ENCODE results near the gene GDF10.

The GDF10 gene

DNA sequence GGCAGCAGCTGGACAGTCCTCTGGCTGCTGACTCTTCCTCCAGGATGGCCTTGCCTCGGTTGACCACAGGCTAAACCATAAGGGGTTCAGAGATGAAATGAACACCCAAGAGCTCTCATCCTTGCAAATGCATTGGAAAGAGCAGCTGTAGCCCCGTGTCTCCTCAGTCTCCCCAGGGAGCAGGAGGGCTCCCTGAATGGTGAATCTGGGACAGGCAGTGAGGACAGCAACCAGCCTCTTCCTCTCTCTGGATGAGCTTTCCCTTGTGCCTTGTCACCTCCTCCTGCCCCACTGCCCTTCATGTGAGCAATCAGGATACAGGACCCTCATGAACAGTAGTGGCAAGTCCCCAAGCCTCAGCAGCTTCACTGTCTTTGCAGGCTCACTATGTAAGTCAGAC lies 23.9 kb upstream of the GDF10 start:
- DNase-seq = no peak

- DNase-seq = no peak
Measured at GRCh38 chr10:47276576-47277351, 23.2 kb upstream of the GDF10 start.

DNA sequence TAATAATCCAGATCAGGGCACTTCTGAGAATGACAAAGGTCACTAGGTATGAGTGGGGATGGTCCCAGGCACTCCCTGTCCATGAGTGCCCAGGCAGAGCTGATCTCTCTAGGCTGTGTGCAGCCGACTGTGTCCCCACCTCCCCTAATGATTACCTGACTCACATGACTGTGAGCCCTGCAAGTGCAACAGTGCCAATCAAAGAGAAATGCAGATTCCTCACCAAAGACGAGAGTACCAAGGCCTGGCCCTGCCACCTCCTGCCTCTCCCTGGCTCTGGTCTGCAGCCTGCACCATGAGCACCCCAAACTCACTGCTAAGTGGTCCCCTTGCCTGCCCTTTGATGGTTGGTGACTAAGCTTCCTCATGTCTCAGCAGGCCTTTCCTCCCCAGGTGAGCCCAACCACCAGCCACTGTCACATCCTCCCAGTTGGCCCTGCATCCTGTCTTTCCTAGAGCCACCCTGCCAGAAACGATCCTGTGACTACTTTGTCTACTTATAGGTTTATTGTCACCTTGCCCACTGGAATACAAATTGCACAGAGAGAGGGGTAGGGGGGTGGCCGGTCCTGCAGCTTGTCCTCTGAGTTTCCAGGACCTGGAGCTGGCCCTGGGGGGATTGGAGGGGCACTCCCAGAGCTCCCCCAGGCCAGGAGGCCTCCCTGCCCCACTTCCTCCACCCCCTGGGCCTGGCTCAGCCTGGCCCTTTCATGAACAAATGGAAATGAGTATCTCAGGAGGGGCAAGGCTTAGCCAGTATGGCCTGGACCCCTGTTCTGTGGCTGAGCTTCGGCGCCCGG lies 22.4 kb upstream of the GDF10 start:
- no peak for DNase-seq

DNA sequence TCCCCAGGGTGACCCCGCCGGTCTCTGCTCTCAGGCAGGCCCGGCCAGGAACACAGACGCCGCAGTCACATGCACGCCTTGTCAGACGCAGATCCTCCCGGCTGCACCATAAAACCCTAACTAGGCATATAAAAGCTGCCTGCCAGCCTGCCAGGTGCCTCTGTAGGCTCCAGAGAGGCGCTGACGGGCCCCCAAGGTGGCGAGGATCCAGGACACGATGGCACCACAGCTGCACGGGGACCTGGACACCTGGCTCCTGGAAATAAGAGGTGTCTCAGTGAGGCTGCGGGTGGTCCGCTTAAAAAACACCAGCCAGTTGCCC lies 21.9 kb upstream of the GDF10 start:
- DNase-seq = no peak

DNA sequence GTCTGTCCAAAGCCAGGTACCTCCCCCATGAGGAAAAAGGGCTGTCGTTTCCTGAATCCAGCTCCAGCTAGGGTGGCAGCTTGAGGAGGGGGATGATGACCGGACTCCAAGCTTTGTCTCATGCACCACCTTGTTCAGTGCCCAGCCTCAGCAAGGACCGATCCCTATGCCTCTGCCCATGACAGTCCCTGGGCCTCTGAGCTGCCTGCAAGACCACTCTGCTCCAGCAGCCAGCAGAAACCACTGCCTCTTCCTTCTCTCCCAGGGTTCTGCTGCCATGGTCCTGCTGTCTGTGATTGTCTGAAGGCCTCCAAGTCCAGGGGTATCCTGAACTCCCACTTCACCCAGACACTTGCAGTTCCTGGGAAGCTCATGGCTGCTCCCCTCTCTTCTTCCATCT lies 21.3 kb upstream of the GDF10 start:
- no peak for DNase-seq

- no peak for DNase-seq
Measured at GRCh38 chr10:47279276-47279675, 20.7 kb upstream of the GDF10 start.

DNA sequence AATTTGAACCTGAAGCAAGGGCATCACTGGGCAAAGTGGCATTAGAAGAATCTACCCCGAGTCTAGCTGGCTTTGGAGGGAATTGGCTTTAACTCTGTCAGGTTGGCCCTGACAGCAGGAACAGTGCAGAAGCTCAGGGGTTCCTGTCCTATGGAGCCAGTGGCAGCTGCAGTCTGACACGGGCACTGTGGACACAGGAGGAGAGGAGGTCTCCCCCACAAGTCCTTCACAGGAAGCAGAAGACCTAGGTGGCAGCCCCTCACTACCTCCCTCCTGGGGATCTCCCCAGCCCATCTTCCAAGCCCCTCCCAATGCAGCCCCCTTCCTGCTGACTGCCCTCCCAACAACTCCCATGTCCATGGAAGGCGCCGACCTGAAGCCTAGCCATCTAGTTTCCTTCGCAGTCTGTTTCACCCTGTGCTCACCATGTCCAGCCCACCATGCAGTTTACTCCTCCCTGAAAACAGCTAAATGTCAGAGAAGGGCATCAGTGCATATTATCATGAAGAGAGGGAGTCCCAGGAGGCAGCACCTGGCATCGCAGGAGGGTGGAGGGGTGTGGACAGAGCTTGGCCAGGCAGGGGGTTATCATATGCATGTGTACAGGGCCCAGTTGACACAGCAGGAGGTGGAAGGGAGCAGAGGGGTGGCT lies 17.9 kb upstream of the GDF10 start:
- DNase-seq = no peak

DNA sequence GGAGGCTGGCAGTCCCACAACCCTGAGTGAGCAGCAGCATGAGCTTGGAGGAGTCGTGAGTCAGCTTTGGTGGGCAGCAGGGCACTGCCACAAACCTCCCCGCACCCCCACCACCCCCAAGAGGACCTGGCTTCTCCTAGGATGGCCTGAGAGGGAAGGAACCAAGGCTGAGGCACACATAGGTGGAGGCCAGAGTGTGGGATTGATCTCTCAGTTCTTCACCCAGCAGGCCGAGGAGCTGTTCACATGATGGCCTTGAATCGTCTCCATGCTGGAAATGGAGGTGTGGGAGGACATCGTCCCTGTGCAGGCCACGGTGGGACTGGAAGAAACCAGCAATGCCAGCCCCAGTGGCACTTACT lies 17.4 kb upstream of the GDF10 start:
- DNase-seq = no peak

DNA sequence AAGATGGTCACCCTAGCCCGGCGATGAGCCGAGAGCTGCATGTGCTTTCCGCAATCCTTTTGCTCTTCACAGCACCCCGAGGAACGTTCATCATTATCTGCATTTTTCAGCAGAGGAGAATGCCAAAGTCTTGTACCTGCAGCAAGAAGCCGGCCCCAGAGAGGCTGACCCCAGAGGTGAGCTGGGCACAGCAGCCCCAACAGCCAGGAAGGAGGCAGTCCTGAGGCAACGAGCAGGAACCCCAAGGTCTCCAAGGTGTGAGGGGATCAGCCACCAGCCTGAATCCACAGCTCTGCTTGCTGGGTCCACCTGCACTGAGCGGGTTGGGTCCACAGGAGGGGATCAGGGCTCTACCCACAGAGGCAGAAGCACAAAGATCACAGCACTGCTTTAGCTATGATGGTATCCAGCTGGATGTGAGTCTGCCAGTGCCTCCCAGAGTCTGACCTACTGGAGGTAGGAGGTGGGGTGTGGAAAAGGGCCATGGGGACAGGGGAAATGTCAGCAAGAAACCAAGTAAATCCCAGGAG lies 16.8 kb upstream of the GDF10 start:
- no peak for DNase-seq

DNA sequence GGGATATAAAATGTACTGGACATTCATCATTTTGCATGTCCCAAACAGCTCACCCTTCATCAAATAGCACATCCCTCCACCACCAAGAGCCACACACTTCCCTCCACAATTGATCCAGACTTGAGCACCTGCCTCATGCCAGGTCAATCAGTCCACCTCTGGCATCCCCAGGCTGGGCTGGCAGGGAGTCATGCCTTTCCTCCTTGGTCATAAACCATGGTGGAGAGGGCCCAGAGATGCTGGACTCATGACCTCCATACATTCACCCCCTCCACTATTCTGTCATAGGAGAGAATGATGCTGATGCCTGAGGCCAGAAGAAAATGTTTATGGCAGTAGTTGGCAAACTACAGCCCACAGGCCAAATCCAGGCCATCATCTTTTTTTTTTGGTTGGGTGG lies 16.1 kb upstream of the GDF10 start:
- DNase-seq = no peak

DNA sequence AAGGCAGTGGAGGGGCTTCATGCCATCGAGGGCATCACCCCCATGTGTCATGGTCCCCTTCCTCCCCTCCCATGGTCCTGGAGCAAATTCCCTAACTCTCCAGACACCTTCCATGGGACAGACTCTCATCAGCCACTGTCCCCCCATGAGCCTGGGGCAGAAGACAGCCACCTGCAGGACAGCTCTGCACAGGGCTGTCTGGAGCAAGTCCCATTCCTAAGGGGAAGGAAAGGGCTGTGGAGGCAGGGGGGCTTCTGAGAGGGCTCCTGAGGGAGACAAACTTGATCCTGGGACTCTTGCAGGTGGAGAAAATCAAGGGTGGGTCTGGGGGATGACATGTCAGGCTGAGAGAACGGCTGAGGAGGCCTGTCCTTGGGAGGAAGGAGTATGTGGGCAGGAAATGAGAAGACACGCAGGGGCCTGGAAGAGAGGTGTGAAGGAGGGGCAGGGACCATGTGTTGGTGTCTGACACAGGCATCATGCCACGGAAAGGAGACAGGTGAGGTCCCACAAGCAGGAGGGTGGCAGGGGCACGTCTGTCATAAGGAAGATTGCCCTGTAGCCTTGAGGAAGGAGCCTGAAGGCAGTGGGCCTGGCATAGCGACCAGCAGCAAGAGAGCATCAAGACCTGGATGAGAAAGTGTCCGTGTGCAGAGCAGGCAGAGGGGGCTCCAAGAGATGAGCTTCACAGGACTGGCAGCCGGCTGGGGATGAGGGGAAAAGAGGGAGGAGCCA lies 14.4 kb upstream of the GDF10 start:
- no peak for DNase-seq

- DNase-seq = no peak
Measured at GRCh38 chr10:47286116-47286505, 13.9 kb upstream of the GDF10 start.

DNA sequence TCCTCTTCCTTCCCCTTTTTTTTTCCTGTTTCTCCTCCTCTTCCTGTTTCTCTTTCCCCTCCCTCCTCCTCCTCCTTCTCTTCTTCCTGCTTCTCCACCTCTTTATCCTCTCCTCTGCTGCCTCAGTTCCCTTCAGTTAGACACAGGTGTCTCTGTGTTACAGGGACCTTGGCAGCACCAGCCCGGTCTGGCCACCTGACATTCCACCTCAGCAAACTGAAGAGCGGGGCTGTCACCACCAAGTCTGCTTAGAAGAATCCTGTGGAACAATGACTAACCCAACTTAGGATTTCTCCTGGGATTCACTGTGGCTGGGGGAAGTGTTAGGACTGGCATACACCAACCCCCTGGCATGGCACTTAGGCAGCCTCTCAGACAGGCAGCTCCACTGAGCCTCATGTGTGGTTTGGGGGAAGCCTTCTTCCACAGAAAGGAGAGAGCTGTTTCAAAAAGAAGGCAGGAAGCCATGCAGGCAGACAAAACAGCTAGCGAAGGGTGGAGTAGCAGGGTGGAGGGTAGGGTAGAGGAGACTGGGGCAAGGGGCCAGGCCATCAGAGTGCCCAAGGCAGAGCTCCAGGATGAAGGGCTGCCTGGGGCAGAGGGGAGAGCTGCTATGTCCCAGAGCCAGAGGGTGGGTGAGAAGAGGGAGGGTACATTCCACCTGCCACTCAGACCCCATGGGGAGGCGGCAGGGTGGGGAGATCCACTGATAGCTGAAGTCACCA lies 13.2 kb upstream of the GDF10 start:
- no peak for DNase-seq

DNA sequence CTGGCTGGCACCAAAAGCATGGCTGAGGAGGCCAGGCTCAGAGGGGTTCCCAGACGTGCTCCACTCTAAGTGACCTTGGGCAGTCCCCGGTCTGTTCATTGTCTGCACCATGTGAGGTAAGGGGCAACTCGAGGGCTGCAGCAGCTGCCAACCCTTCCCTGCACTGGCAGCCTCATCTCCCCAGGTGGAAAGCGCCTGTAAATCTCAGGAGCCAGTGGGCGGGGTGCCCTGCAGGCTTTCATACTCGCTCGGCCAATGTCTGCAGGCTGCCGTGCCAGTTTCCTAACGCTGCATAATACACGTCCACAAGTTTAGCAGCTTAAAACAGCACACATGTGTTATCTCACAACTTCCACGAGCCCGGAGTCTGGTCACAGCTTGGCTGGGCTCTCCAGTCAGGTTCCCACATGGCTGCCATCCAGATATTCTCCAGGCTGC lies 12.6 kb upstream of the GDF10 start:
- no peak for DNase-seq

DNA sequence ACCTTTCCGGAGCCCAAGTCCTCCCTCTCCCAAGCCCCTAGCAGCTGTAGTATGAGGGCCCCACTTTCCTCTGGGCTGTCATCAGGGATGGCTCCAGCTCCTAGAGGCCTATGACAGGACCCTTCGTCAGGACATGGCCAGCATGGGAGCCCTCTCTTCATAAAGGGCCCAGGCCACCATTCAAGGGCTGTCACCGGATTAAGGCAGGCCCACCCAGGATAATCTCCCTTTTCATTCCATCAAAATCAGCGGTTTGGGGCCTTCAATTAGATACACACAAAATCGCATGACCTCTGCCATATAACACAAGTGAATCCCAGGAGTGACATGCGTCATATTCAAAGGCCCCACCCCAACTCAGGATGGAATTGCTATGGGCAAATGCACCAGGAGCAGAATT lies 12.2 kb upstream of the GDF10 start:
- DNase-seq = no peak

DNA sequence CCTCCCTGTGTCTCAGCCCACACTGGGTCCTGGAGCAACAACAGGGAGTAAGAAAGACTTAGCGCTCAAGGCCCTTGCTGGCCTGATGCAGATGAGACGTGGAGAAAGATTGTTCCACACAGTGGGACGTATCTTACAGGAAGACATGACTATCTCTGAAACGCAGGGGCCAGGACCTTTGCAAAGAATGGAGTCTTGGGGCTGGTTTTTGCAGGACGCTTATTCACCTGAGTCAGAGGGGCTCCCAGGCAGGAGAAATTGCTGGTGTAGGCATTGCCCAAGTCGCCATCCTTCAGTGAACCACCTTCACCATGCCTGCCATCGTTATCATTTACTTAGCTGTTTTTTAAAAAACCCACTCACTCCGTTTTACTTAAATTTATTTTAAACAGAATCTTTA lies 11.8 kb upstream of the GDF10 start:
- DNase-seq = no peak

- DNase-seq = no peak
Measured at GRCh38 chr10:47288916-47289495, 11.0 kb upstream of the GDF10 start.

DNA sequence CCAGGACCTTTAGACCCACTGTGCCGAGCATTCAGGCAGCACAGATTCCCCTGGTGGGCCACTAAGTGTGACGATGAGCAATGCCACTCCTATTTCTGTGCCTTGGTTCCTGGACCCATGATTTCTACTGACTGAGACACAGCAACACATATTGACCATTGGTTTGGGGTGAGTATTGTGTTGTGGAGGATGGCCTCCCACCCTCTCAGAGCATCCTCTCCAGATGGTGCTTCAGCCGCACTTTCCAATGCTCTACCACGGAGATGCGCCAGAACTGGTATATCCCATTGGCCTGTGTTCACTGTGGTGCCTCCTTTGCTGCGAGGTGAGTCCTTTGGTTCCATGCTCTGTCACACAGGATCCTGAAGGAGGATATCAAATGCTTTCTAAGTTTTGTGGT lies 10.1 kb upstream of the GDF10 start:
- DNase-seq = no peak

DNA sequence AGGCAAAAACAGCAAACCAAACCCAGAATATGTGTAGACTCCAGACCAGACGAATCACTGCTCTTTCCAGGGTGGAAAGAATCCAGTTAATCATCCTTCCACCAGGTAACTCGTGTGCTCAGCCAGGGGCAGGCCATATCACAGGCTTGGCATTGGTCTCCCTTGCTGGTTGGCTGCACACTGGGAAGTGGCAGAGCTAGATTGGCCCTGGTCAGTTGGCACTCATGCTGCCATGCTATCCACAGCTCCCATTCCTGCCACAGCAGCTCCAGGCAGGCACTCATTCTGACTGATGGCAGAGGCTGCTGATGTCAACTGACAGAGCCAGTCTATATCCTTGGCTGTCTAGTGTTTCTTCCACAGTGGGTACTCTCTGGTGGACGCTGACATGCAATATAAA lies 9.7 kb upstream of the GDF10 start:
- no peak for DNase-seq

DNA sequence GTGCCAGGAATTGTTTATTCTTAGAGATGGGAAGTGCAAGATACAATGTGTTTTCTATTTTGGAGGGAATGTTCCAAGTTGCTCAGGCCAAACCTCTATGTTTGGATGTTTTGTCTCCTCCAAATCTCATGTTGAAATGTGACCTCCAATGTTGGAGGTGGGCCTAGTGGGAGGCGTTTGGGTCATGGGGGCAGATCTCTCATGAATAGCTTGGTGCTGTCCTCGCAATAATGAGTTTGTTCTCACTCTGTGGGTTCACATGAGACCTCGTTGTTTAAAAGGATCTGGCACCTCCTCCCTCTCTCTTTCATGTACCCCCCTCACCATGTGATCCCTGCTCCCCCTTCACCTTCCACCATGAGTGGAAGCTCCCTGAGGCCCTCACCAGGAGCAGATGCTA lies 8.3 kb upstream of the GDF10 start:
- no peak for DNase-seq

- no peak for DNase-seq
Measured at GRCh38 chr10:47294057-47294456, 5.9 kb upstream of the GDF10 start.

DNA sequence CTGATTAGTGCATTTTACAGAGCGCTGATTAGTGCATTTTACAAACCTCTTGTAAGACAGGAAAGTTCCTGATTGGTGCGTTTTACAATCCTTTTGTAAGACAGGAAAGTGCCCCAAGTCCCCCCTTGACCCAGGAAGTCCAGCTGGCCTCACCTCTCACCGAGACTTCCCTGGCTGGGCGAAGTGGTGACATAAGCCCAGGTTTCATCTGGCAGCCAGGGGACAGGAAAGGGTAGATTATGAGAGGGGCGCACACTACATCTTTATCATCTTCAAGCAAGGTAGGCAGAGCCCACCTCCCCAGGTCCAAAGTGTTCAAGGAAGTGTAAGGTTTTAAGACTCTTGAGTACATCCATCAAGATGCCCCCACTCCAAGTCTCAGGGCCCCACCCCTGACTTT lies 5.5 kb upstream of the GDF10 start:
- DNase-seq = no peak

Data from NCI-H187 treated with DMSO at 0.1 percent for 48 hours (cell line).